DMS153 (cell line): ENCODE results near the gene CASP2.

Experiments
- DNase-seq: peaks from one replicate; lab custom pipeline; 2025; lab: John Stamatoyannopoulos, UW

CASP2 gene

DNA sequence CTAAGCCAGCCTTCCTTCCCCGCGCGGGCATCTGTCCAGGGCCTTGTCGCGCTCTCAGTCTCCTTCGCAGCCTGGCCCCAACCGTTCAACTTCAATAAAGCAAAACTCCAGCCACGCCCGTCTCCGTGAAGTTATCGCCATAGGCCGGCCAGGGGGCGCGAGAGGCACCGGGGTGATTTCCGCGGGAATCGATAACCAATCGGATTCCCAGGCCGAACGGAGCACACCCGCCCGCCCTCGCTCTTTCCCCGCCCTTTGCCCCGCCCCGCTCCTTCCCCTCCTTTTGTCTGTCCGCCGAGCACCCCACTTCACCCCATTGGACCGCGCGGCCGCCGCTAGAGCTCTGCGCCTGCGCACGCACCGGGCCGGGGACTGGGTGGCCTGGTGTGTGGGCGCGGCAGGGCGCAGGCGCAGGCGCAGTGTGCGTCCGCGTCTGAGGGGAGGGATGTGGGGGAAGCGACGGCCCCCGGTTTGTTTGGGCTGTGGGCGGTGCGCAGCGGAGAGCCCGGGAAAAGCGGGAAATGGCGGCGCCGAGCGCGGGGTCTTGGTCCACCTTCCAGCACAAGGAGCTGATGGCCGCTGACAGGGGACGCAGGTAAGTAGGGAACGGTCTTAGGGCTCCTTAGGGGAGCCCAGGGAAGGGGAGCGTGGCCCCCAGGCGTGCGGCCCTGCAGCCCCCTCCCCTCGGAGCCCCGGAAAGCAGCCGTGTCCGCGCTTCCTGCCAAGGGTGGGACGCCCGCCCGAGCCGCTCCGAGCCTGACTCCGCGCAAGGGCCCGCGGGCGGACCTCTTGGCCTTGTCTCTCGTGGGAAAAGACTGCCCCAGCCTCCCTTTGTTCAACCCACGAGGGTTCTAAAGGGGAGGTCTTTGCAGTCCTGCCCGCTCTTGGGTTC, at the start of gene CASP2:
CASP2 (plus strand) TSS at position 417 of the 892 bp plus-strand sequence; CDS start at position 522, 105 bp downstream.
- DNase-seq: peak; percentile 98

DNA sequence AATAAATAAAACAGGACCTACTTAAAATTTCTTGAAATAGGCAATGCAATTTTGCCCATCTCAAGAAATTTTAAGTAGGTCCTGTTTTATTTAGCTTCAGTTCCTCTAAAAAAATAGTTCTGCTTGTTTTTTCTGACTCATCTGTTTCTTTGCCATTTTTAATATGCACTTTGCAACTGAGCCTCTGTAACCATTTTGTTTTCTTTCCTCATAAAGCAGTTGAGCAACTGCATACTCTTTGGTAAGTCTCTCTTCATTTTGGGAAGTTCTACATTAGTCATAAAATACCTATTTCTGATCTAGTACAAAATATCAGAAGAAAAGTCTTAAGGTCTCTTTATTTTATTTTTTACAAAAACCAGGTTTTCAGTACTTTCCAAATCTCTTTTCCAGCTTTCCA, 48.3 kb upstream of the CASP2 start:
- DNase-seq: no peak

DNA sequence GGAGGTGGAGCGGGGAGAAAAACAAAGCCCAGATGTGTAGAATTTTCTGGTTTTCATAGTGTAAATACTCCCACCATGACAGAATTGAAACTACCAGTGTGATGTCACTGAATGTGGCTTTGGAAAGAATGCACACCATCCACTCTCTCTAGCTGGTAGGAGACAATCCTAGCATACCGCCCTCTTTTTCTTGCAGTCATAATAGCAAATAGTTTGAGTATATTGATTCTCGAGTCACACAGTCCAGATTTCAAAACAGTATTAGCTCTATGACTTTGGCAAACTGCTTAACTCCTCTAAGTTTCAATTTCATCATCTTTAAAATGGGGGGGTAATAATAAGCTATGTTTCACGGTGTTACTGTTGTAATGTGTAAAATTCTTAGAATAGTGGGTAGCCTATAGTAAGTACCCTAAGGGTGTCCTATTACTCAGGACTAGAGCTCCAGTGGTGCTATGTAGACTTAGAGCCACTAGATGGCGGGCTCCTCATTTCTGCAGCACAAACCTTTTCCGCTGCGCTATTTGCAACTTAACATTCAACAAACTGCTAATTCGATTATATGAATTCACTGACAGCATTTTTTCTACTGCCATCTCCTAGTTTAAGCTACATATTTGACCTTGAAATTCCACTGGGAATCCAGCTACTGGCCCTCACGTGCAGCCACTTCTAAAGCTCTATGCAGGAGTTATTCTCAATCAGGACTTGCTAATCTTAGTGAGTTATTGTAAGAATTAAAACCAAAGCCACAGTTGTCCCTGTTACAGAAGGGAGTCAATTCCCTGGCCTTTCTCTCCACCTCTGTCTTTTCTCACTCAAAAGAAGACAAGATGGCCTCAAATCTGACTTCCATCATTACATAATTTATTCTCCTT, 47.6 kb upstream of the CASP2 start:
- peak; percentile 66 for DNase-seq

DNA sequence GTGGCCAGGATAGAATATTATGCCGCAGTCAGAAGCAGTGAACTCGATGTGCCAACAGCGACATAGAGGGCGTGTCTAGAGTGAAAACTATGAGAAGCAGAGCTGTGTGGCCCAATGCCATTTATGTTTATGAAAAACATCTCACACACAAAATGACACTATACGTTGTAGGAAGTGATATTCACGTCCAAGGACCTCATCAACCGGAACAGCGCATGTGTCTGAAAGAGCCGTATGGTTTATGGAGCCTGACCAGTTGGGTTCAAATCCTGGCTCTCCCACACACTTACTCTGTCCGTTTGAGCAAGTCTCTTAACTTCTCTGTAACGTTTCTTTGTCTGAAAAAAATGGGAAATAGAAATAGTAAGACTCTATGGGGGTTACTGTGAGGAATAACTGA, 45.8 kb upstream of the CASP2 start:
- no peak for DNase-seq

GRCh38 chr7:143243111-143243510, 45.0 kb upstream of the CASP2 start:
- DNase-seq: no peak

GRCh38 chr7:143243614-143244013, 44.5 kb upstream of the CASP2 start:
- DNase-seq: no peak

- DNase-seq: no peak
These were observed 43.8 kb upstream of the CASP2 start for GRCh38 chr7:143244321-143244720.

GRCh38 chr7:143245123-143245522, 43.0 kb upstream of the CASP2 start:
- DNase-seq: peak; percentile 34

GRCh38 chr7:143247372-143247771, 40.8 kb upstream of the CASP2 start:
- DNase-seq: no peak

DNA sequence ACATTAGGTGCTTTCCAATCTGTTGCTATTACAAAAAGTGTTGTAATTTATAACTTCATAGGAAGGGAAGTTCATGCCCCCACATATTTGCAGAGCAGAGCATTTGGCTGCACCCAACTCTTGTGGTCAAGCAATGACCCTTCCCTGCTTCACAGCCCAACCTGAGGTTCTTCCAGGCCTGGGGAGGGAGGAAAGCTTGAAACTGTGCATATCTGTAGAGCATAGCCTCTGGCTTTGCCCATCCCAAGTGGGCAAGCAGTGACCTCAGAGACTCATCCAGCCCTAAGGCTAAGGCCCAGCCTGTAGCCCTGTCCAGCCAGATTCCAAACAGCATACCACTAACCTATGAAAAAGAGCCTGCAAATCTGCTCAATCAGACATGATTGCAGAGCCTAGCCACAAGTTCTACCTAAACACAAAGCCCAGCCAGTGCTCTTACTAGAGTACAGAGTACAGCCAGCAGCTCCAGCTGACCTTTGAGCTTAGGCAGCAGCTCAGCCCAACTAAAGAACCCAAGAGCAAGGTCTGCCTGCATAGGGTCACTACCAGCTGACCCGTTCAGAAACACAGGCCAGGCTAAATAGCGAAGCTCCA, 39.3 kb upstream of the CASP2 start:
- DNase-seq: no peak

GRCh38 chr7:143250199-143250598, 38.0 kb upstream of the CASP2 start:
- no peak for DNase-seq

DNA sequence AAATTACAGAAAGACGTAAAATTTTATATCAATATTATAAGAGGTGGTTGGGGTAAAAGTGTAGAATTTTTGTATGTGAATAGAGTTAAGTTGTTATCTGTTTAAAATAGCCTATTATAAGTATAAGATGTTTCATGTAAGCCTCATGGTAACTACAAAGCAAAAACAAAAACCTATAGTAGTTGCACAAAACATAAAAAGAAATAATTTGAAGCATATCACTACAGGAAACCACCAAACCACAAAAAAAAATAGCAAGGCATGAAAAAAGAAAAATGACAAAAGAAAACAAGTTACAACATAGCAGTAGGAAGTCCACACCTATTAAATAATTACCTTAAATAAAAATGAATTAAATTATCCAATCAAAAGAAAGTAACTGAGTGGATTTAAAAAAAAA, 37.3 kb upstream of the CASP2 start:
- DNase-seq: no peak

GRCh38 chr7:143252006-143252405, 36.1 kb upstream of the CASP2 start:
- no peak for DNase-seq

DNA sequence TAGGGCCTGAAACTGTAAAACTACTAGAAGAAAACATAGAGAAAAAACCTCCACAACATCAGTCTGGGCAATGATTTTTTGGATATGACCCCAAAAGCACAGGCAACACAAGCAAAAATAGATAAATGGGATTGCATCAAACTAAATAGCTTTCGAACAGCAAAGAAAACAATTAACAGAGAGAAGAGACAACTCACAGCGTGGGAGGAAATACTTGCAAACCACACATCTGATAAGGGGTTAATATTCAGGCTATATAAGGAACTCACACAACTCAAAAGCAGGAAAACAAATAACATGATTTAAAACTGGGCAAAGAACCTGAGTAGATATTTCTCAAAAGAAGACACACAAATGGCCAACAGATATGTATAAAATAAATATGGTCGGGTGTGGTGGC, 32.6 kb upstream of the CASP2 start:
- no peak for DNase-seq

DNA sequence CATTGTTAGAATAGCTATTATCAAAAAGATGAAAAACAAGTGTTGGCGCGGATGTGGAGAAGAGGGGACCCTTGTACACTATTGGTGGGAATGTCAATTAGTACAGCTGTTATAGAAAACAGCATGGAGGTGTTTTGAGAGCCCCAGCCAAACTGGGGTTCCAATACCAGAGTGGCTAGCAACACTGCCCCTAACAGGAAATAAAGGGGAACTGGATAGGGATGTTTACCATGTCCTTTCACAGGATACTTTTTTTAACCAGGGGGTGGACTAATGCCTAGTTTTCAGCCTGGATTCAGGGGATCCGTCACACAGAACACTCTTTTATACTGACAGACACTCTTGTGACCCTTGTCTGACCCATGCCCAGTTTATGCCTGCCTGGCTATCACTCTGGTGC, 31.8 kb upstream of the CASP2 start:
- DNase-seq: no peak

DNA sequence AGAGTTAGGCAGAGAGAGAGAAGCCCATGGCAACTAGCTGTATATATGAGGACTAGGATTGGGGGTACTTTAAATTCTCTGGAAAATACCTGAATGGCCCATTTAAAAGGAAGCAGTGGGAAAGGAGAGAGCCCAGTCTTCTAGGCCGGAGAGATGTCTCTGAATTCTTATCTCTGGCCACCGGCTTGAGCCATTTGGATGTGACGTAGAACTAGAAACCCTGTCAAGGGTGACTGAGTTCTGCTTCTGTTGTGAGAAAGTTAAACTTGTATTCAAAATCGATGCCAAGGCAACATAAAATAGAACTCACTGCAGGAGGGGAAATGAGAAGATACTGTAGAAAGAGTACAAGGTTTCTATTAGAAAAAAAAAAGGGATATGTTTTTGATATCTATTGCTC, 31.2 kb upstream of the CASP2 start:
- DNase-seq: no peak

DNA sequence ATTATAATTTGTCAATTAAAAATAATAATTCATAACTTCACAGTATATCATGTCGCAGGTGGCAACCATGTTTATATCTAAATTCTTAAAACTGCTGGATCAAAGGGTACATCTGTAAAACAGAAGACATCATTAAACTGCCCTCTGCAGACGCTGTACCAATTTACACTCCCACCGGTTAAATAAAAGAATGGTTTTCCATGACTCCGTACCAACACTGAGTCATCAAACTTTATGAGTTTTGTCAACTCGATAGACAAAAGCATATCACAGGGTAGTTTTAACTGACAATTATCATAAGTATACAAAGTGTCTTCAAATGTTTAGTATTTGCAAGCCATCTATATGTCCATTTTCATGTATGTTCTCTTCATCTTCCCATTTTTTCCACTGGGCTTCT, 30.6 kb upstream of the CASP2 start:
- DNase-seq: no peak

DNA sequence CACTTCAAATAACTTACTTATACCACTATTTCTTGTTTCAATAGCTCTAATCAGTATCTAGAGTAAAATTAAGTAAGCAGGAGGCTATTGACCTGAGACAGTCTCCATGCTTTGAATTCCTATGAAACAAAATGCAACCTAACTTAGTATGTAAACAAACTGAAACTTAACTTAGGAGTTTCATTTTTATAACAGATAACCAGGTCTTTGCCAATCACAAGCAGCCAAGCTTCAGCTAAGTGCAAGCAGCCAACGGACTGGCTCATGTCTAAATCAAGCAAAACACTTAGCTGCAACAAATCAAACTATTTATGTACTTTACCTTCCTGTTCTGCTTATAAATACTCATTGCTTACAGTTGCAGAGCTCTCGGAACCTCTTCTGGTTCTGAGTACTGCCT, 29.3 kb upstream of the CASP2 start:
- DNase-seq: no peak

- no peak for DNase-seq
These were observed 28.4 kb upstream of the CASP2 start for GRCh38 chr7:143259765-143260164.

DNA sequence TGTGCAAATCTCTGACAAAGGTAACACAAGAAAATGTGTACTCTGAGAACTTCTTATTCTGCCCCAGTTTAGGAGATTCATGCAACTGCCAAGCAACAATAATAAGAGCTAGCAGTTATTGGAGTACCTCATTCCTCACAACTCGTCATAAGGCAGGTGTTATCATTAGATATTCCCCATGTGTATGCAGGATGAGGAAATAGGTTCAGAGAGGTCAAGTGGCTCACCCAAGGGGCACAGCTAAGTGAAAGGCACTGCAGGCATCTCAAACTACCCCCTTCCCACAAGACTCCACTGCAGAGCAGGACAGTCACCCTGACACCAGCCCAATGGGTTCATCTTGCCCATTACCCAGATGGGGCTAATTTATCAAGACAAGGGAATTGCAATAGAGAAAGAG, 26.2 kb upstream of the CASP2 start:
- DNase-seq: no peak

GRCh38 chr7:143263266-143264195, 24.6 kb upstream of the CASP2 start, which contains the start of gene GSTK1:
GSTK1 (plus strand) TSS chr7:143263441; CDS start chr7:143263514, 73 bp downstream.
- DNase-seq: peak; percentile 26
